ENCODE data around the gene RFTN1.

The RFTN1 gene

GRCh38 chr3:16373341-16373946 is 140.1 kb downstream of the RFTN1 start:
- no peak for DNase-seq

- DNase-seq, result no peak
Measured at GRCh38 chr3:16372362-16373292, 140.9 kb downstream of the RFTN1 start.

GRCh38 chr3:16370872-16371740 is 142.4 kb downstream of the RFTN1 start:
- no peak for DNase-seq

- no peak for DNase-seq
Measured at GRCh38 chr3:16370503-16370871, 143.0 kb downstream of the RFTN1 start.

GRCh38 chr3:16369885-16370284 is 143.6 kb downstream of the RFTN1 start:
- no peak for DNase-seq

- no peak for DNase-seq
Measured at GRCh38 chr3:16369276-16369675, 144.2 kb downstream of the RFTN1 start.

GRCh38 chr3:16366581-16366980 is 146.9 kb downstream of the RFTN1 start:
- no peak for DNase-seq

GRCh38 chr3:16365491-16366128 is 147.9 kb downstream of the RFTN1 start:
- DNase-seq, result no peak

GRCh38 chr3:16364963-16365362 is 148.5 kb downstream of the RFTN1 start:
- DNase-seq, result no peak

- no peak for DNase-seq
Measured at GRCh38 chr3:16364323-16364722, 149.2 kb downstream of the RFTN1 start.

- no peak for DNase-seq
Measured at GRCh38 chr3:16363636-16364035, 149.9 kb downstream of the RFTN1 start.

GRCh38 chr3:16362770-16363169 is 150.7 kb downstream of the RFTN1 start:
- no peak for DNase-seq

- DNase-seq, result no peak
Measured at GRCh38 chr3:16361087-16361486, 152.4 kb downstream of the RFTN1 start.

- no peak for DNase-seq
Measured at GRCh38 chr3:16359331-16359730, 154.2 kb downstream of the RFTN1 start.

- no peak for DNase-seq
Measured at GRCh38 chr3:16358336-16358735, 155.2 kb downstream of the RFTN1 start.

- no peak for DNase-seq
Measured at GRCh38 chr3:16357186-16358121, 156.0 kb downstream of the RFTN1 start.

- no peak for DNase-seq
Measured at GRCh38 chr3:16355828-16356227, 157.7 kb downstream of the RFTN1 start.

- no peak for DNase-seq
Measured at GRCh38 chr3:16354291-16354690, 159.2 kb downstream of the RFTN1 start.

- DNase-seq, result no peak
Measured at GRCh38 chr3:16352428-16352827, 161.1 kb downstream of the RFTN1 start.

GRCh38 chr3:16350597-16351318 is 162.7 kb downstream of the RFTN1 start:
- no peak for DNase-seq

GRCh38 chr3:16349986-16350596 is 163.4 kb downstream of the RFTN1 start:
- no peak for DNase-seq

All from NCI-H1694 (cell line).